EL (cell line): Measurements from ENCODE around the gene GMEB2.
"Not testable (repeated sequence)": the region's sequence is repeated elsewhere in the genome, so short reads cannot be mapped to it uniquely, and the experiment has no call there.

Source experiments
- DNase-seq: peaks from one replicate; pipeline ENCODE4 v3.0.0-alpha.2; 2016

GMEB2 gene

DNA sequence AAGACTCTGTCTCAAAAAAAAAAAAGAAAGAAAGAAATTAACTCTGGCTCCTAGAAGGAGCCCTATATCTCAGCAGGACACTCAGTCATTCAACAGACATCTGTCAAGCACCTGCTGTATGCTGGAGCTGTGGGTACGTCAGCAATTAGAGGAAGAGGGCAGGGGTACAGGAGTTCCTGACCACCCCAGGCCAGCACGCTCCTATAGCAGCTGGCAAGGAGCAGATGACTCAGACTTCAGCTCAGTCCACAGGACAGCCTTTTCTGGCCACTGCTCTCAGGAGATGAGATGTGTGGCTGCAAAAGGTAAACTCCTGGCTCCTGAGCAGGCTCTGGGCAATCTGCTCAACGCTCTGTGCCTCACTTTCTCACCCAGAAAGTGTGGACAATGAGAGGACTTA is 29.6 kb upstream of the GMEB2 start:
- DNase-seq: no peak

DNA sequence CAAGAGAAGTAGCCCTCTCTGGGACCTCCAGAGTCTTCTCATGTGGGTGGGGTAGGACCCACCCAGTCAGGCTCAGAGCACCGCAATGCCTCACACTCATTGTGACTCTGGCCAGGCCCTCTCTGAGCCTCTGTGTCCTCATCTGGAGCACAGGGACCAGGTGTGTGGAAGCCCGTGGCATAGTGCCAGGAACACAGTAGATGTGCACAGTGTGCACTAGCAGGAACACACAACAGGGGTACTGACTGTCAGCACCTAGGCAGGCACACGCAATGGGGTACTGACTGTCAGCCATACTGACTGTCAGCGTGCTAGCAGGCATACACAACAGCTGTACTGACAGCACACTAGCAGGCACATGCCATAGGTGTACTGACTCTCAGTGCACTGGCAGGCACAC is 28.3 kb upstream of the GMEB2 start:
- DNase-seq: no peak

DNA sequence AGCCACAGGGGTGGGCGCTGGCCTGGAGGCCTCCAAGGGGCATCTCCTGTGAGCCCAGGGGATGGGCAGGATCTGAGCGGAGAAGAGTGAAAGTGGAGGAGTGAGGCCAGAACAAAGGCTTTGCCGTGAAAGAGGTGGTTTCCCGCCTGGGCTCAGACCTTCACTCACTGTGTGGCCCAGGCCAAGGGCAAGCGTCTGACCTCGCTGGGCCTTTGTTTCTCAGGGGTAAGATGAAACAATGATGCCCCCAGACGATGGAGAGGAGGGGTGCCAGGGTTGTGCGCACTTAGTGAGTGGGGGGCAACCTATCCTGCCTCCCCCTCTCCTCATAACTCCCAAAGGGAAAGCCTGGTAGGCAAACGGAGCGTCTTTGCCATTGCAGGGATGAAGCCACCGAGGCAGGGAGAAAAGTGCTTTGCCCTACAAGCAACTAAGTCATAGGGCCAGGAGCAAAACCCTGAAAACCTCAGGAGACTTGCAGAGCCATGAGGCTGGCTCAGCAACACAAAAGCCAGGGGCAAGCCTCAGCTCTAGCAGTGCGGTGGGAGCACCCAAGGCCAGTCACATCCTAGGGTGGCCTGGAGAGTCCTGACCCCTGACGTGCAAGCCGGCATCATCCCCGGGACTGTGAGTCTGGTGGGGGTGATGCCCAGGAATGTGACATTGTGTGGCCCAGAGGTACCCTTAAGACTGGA is 27.2 kb upstream of the GMEB2 start:
- no peak for DNase-seq

DNA sequence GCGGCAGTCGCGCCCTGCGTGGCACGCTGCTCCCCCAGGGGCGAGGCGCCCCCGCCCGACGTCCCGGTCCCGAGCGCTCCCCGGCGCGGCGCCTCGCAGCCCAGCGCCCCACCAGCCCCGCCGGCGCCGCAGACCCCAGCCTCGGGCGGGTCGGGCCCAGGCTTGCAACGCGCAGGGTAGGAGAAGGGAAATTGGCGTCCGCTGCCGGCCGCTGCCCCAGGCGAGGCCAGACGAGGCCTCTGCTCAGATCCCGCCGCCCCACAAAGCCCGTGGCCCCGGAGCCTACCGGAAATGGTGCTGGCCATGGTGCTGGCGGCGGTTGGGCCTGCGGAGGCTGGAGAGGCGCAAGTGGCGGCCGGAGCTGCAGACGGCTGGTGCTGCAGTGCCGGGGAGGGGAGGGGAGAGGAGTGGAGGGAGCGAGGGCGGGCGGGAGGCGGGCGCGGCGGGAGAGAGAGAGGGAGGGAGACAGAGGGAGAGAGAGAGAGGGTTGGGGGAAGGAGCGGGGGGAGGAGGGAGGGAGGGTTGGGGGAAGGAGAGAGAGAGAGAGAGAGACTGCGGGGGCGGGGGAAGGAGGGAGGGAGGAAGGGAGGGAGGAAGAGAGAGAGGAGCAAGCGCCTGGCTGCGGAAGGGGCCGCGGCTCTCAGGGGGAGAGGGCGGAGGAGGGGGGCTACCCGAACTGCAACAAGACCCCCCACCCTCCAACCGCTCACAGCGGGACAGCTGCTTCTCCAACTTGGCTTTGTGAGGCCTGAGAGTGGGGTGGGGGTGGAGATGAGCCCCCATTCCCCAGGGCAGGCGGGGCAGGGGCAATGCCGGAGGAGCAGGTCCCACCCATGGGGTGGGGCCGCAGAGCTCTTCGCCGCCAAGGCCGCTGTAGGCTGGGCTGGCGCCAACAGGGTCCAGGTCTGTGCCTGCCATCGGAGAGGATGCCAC is 26.4 kb upstream of the GMEB2 start, which contains the start of gene STMN3:
Gene STMN3 (minus strand): TSS at position 384 of the 933 bp plus-strand sequence. CDS start 79 bp downstream, at position 305.
- DNase-seq: peak; percentile 86

DNA sequence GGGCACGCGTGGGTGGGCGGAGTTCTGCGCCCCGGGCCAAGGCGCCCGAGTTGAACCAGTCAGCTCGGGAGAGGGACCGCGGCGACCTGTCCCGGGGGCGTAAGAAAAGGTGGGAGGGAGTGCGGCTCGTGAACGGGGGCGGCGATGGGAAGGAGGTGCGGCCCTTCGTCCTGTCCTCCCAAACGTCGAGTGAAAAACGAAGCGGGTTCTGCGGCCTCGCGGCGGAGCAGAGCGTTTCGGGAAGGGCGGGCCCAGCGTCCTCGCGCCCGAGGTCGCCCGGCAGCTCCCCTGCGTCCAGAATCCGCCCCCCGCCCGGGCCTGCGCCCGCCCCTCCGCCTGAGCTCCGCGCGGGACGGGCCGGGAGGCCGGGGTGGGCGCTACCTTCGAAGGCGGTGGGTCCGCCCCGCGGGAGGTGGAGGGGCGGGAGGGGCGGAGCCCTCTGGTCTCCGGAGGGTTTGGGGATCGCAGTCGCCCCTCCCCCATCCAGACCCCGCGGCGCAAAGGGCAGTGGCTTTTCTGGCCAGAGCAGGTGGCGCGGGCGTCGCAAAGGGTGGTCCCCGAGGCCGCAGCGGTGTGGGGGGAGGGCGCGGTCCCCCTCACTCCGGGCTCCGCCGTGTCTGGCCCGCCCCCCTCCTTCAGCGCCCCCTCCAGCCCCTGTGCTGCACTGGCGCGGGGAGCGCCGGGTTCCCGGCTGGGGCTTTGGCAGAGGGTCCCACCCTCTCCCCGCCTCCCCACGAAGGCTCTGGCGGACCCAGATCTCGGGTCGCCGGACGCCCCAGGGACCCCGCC is 25.5 kb upstream of the GMEB2 start:
- peak; percentile 41 for DNase-seq

DNA sequence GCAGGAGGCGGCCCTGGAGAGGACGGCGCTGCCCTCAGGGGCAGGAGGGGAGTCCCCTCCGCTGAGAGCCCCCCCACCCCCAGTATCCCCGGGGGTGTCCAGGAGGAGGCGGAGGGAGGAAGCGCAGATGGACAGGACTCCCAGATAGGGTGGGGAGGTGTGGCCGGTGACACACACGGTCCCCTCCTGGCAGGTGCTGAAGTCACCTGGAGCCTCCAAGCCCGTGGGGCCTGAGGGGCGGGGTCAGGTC is 25.0 kb upstream of the GMEB2 start:
- DNase-seq: no peak

DNA sequence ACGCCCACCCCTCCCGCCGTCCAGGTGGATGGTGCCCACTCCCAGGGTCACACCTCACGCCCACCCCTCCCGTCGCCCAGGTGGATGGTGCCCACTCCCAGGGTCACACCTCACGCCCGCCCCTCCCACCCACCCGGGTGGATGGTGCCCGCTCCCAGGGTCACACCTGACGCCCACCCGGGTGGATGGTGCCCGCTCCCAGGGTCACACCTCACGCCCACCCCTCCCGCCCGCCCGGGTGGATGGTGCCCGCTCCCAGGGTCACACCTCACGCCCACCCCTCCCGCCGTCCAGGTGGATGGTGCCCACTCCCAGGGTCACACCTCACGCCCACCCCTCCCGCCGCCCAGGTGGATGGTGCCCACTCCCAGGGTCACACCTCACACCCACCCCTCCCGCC is 23.6 kb upstream of the GMEB2 start:
- DNase-seq: not testable (repeated sequence)

DNA sequence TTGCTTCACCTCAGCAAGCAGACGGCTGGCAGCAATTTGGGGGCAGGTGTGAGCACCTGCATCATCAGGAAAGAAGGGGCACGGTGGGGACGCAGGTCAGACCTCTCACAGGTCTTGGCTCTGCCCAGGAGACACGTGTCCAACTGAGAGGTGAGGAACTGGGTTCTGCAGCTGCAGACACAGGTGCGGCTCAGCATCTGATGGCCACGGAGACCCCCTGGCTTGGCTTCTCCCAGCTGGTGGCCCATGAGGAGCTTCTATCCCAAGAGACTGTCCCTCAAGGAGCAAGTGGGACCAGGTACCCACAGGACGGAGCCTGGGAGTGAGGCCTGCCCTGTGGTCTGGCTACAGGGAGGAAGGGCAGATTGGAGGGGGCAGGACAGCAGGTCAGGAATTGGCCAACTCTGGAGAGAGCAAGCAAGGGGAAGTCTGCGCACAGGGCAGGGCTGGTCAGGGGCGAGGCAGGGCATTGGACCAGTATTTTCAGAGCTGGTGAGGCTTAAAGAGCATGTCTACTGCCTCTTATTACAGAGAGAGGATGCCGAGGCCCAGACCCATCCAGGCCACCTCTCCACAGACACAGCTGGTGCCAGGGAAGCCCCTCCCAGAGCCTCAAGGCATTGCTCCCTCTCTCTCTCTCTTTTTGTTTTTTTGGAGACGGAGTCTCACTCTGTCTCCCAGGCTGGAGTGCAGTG is 22.1 kb upstream of the GMEB2 start:
- no peak for DNase-seq

DNA sequence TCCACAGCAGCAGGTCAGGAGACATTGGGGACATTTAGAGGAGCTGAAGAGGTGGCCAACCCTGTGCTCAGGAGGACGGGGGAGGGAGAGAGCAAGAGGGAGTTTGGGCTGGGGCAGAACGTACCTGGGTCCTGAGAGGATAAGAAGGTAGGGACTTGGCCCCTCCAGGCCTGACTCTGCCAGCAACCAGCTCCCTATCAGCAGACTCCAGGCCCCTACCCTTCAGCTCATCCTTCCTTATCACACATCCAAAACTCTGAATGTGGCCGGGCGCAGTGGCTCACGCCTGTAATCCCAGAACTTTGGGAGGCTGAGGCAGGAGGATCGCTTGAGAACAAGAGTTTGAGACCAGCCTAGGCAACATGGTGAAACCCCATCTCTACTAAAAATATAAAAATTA is 21.3 kb upstream of the GMEB2 start:
- no peak for DNase-seq

DNA sequence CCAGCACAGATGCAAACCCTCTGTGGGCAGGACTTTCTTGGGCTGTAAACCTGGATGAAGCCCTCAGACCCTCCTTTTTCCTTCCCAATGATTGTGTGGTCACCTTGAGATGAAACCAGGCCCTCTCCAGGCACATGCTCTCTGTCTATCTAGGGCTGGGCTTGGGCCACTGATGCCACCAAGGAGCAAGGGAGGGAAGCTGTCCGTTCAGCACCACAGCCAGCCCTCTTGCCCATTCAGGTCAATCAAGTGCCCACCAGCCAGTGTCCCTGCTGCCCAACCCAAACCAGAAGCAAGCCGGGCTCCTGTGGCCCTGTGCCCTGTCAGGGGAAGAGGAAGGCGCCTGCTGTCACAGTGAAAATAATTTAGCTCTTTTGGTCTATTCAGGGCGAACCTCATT is 18.3 kb upstream of the GMEB2 start:
- DNase-seq: no peak

DNA sequence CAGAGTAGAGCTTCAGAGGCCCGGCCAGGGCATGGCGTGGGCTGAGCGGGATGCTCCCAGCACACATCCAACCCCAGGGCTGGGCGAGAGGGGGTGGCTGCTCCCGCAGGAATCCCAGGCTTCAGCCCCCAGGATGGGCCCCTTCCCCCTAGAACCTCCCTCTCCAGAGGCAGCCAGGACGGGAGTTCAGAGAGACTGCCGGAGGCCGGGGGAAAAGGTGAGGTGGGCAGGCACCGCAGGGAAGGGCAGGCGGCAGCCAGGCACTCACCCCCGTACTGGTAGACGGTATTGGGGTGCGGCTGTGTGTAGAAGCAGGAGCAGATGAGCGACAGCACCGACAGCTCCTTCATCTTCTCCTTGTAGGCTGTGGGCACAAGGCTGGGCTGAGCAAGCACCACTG is 17.0 kb upstream of the GMEB2 start:
- no peak for DNase-seq

DNA sequence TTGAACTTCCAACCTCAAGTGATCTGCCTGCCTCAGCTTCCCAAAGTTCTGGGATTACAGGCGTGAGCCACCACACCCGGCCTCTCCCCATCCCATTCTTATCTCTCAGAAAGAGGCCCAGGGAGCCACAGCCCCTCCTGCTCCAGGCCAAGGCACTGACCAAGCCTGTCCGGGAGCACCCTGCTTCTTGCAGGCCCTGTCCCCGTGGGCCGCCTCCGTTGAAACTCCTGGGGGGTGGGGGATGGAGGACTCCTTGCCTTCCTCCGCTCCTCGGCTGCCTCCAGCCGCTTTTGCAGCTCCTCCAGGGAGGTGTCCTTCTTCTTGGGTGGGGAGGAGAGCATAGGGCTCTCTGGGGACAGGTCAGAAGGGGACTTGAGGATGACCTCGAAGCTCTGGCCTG is 16.6 kb upstream of the GMEB2 start:
- no peak for DNase-seq

DNA sequence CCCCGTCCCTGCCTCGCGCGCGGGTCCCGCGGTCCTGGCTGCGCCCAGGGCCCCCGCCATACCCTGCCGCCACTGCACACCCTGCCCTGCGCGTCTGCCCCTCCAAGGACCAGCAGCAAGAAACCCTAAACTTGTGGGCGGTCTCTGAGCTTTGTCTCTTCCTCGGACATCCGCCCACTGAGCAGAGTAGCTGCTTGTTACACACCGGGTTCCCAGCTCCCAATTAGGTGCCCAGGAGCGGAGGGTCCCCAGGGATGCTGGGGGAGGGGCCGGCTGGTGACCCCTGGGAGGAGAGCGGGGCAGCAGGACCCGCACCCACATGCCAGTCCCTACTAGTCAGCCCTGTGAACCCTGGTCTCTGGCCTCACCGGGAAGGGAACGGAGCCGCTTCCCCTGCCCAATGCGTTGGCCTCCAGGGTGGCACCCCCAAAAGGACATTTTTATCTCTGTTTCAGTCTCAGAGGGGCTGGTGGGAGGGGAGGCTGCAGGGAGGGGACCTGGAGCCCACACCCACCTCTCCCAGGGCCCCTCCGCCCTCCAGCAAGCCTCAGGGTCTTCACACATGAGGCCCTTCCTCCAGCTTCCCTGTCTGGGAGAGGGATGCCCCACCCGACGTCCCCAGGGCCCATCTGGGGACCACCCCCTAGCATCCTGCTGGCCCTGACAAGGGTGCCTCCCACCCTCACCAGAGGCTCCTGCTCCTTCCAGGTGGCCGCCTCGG is 15.8 kb upstream of the GMEB2 start:
- no peak for DNase-seq

DNA sequence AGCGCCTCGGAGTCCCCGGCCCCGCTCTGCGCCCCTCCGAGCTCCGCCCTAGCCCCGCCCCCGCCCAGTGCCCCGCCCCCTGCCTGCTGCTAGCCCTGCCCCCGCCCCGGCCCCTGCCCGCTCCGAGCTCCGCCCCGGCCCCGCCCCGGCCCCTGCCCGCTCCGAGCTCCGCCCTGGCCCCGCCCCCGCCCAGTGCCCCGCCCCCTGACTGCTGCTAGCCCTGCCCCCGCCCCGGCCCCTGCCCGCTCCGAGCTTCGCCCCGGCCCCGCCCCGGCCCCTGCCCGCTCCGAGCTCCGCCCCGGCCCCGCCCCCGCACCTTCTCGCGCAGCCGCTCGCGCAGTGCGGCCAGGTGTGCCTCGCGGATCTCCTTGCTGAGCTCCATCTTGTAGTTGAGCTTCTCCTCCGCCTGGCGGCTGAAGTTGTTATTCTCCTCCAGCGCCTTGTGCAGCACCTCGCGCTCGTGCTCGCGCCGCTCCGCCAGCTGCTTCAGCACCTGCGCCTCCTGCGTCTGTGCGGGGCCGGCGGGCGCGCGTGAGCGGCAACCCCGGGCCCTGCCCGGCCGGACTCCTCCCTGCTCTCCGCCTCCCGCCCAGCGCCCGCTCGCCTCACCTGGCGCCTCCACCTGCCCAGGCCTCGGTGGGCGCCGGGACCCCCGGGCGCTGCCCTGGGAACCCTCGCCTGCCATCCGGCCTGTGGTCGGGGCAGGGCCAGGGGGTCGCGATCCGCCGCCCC is 15.1 kb upstream of the GMEB2 start:
- peak; percentile 78 for DNase-seq

DNA sequence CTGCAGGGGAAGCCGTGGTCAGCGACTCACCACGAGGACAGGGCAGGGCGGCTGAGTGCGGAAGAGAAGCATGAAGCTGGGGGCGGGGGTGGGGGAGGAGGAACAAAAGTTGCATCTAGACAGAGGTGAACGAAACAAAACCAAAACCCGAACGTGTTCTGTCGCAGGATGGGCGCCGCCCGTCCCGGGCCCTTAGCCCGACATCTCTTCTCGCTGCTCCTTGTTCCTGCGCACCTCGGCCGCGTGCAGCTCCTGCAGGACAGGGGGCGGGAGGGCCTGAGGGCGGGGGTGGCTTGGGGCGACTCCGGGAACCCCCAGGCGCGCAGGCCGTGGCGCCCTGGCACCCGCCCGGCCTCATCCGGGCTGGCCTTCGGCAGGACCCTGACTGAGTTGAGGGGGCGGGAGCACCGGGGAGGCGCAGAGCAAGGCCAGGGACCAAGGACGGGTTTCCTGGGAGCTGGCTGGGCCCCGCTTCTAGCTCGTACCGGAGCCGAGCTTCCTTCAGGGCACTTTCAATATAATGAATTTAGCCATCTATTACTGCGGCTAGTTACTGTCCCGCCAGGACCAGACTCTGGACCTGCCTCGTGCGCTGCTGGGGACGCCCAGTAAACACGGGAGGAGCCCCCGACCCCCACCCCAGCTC is 14.4 kb upstream of the GMEB2 start:
- DNase-seq: peak; percentile 52

DNA sequence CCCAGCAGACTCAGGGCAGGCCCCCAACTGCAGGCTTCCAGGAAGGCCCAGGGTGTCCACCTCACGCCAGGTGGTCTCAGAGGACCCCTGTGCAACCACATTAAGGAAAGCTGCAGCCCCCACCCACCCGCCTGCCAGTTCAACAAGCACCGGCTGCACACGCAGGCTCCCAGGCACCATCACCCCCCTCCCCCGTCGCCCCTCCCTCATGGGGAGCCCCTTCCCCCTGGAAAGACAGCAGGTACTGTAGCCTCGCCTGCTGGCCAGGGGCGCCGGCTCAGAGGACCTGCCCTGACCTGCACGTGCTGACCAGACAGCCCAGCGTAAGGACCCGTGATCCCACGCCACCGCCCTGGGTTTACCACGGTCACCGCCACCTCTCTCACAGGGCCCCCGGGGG is 13.8 kb upstream of the GMEB2 start:
- DNase-seq: not testable (repeated sequence)

DNA sequence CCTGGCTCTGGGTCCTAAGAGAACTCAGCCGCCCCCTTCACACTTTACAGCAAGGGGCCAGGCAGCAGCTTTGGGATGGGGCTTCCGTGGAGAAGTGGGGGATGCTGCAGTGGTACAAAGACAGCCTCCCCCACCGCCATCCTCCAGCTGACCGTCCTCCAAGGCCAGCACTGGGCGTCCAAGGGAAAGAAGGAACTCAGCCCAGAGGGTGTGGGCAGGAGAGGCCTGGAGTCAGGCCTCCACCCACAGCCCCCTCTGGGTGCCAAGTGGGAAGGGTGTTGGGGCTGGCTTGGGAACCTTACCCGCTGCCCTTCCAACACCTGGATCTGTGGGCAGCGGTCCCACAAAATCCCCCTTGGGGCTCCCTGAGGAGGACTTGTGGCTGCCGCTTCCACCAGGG is 13.2 kb upstream of the GMEB2 start:
- DNase-seq: no peak

DNA sequence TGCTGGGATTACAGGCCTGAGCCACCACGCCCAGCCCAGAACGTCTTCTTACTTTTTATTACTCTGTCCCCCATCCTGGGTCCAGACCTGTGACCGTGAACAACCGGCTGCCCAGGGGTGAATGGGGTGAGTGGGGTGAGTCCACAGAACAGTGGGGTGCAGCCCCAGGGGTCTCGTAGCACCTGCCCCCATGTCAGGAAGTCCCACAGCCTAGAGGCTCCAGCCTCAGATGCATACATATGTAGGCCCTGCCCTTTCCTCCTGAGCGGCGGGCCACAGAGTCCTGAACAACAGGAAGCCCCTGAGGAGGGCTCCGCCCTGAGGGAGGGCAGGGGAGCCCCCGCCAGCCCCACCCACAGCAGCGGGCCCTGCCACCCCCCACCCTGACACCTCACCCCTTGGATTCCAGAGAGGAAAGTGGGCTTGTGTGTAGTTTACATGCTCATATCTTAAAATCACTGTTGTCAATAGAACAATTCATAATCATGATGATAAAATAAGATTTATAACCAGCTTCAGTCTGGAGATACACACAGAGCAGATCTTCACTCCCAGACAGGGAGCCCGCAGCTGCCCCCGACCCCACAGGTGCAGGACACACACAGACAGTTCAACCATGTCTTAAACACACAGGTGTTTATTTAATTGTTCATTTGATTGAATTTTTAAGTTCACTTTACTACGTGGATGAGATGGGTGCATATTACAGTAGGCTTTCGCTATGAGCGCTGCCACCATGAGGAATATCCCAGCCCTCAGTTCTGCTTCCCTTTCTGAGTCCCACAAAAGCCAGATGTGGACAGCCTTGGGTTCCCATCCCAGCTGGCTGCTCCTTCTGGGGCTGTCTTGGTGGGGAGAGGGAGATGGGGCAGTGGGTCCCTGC is 12.4 kb upstream of the GMEB2 start:
- DNase-seq: no peak

DNA sequence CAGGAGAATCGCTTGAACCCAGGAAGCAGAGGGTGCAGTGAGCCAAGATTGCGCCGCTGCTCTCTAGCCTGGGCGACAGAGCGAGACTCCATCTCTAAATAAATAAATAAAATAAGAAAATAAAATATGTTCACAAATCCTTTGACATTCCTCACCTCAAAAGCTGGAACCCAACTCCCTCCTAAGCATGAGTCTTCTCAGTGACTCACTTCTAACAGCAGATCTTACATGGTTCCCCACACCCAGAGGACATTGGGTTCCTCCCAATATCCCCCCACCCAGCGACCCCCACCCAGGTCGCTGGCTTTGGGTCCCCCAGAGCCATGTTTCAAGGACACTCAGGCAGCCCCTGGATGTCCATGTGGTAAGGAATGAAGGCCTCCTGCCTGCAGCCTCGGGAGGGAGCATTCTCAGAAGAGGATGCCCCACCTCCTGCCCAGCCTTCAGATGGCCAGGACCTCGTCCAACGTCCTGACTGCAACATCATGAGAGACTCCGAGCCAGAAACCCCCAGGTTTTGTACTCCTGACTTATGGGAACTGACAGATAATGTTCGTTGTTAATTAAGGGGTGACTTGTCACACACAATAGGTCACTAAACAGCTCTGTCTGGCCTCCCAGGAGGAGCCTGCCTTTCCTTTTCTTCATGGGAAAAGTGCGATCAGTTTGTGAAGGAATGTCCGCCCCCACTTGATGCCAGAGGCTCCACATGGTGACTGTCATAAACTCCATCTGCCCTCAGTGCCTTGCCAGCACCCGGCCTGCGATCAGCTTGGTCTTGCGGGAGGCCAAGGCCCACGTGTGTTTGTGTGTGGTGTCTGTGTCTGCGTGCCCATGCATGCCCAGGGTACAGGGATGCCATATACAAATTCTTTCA is 10.1 kb upstream of the GMEB2 start:
- no peak for DNase-seq
